Measurements from ENCODE around the gene RIC3.
A peak's percentile ranks its signal among the peaks of the same experiment; 100 is the strongest.

RIC3 gene

GRCh38 chr11:8100158-8100557 is 68.7 kb downstream of the RIC3 start:
- Histone ChIP-seq H3K27me3 (ENCODE audit: control insufficient read depth, low read length) (0 out of 2 replicates have a peak, but pooled peaks cover 6% of the 10 kb centered on the region), H3K9me2 (replicated peaks; ENCODE audit: control insufficient read depth, low read length) (no peaks in the 10 kb centered on the region), H3F3A (ENCODE audit: control insufficient read depth, insufficient read depth) (no peaks in the 10 kb centered on the region), H3K79me2 (ENCODE audit: control insufficient read depth, low read length) (no peaks in the 10 kb centered on the region), H4K20me1 (ENCODE audit: control insufficient read depth, insufficient read depth, low read depth, low read length) (no peaks in the 10 kb centered on the region), H3K4me3 (ENCODE audit: low read length) (no peak overlapping the region), H3K4me1 (ENCODE audit: control insufficient read depth, low read length) (no peaks in the 10 kb centered on the region), H3K4me2 (ENCODE audit: low read length) (no peak overlapping the region), H3K9me3 (ENCODE audit: control insufficient read depth, insufficient read depth, low read length) (no peaks in the 10 kb centered on the region), H3K27ac (ENCODE audit: low read depth, low read length) (no peak overlapping the region), H3K36me3 (ENCODE audit: control insufficient read depth, low read length) (no peaks in the 10 kb centered on the region)
- TF ChIP-seq EZH2phosphoT487 (IDR thresholded peaks at IDR 0.05; ENCODE audit: borderline replicate concordance, low read length) (no peak), CTCF (IDR thresholded peaks at IDR 0.05; ENCODE audit: low read depth, low read length, poor library complexity, severe bottlenecking) (no peak)

GRCh38 chr11:8099291-8099899 is 69.4 kb downstream of the RIC3 start:
- Histone ChIP-seq H3K4me3 (ENCODE audit: low read length) (no peak overlapping the region), H4K20me1 (ENCODE audit: control insufficient read depth, insufficient read depth, low read depth, low read length) (no peaks in the 10 kb centered on the region), H3K27me3 (ENCODE audit: control insufficient read depth, low read length) (0 out of 2 replicates have a peak, but pooled peaks cover 6% of the 10 kb centered on the region), H3F3A (ENCODE audit: control insufficient read depth, insufficient read depth) (no peaks in the 10 kb centered on the region), H3K4me1 (ENCODE audit: control insufficient read depth, low read length) (no peaks in the 10 kb centered on the region), H3K9me3 (ENCODE audit: control insufficient read depth, insufficient read depth, low read length) (no peaks in the 10 kb centered on the region), H3K79me2 (ENCODE audit: control insufficient read depth, low read length) (no peaks in the 10 kb centered on the region), H3K27ac (ENCODE audit: low read depth, low read length) (no peak overlapping the region), H3K36me3 (ENCODE audit: control insufficient read depth, low read length) (no peaks in the 10 kb centered on the region), H3K4me2 (ENCODE audit: low read length) (no peak overlapping the region), H3K9me2 (replicated peaks; ENCODE audit: control insufficient read depth, low read length) (no peaks in the 10 kb centered on the region)
- TF ChIP-seq EZH2phosphoT487 (IDR thresholded peaks at IDR 0.05; ENCODE audit: borderline replicate concordance, low read length) (no peak), CTCF (IDR thresholded peaks at IDR 0.05; ENCODE audit: low read depth, low read length, poor library complexity, severe bottlenecking) (peak; percentile 89)

- no peak overlapping the region for H3K27ac ChIP-seq (ENCODE audit: low read depth, low read length)
- TF ChIP-seq CTCF (IDR thresholded peaks at IDR 0.05; ENCODE audit: low read depth, low read length, poor library complexity, severe bottlenecking), result no peak
Measured at GRCh38 chr11:8098879-8099278, 69.9 kb downstream of the RIC3 start.

More at GRCh38 chr11:8098879-8099278, 69.9 kb downstream of the RIC3 start:
- H4K20me1 ChIP-seq (ENCODE audit: control insufficient read depth, insufficient read depth, low read depth, low read length), result no peaks in the 10 kb centered on the region
- no peaks in the 10 kb centered on the region for H3K4me1 ChIP-seq (ENCODE audit: control insufficient read depth, low read length)
- H3F3A ChIP-seq (ENCODE audit: control insufficient read depth, insufficient read depth), result no peaks in the 10 kb centered on the region
- no peak overlapping the region for H3K4me2 ChIP-seq (ENCODE audit: low read length)
- no peaks in the 10 kb centered on the region for H3K36me3 ChIP-seq (ENCODE audit: control insufficient read depth, low read length)
- H3K9me3 ChIP-seq (ENCODE audit: control insufficient read depth, insufficient read depth, low read length), result no peaks in the 10 kb centered on the region
- H3K27me3 ChIP-seq (ENCODE audit: control insufficient read depth, low read length), result 0 out of 2 replicates have a peak, but pooled peaks cover 6% of the 10 kb centered on the region
- no peak overlapping the region for H3K4me3 ChIP-seq (ENCODE audit: low read length)
- no peaks in the 10 kb centered on the region for H3K9me2 ChIP-seq (replicated peaks; ENCODE audit: control insufficient read depth, low read length)
- H3K79me2 ChIP-seq (ENCODE audit: control insufficient read depth, low read length), result no peaks in the 10 kb centered on the region

Measured in DOHH2 (cell line).